22Rv1 (cell line): ENCODE results near the gene B3GAT3.

ENCODE experiments used
- CTCF ChIP-seq: fragments of 450-650 bp; IDR thresholded peaks from 2 replicates; pipeline ENCODE4 v1.5.1; 2017; ENCODE audit warnings: mild to moderate bottlenecking
- ZFX ChIP-seq: fragments of 450-650 bp; IDR thresholded peaks from 2 replicates; pipeline ENCODE4 v1.6.1; 2017; ENCODE audit warnings: antibody characterized with exemption, borderline replicate concordance

DNA sequence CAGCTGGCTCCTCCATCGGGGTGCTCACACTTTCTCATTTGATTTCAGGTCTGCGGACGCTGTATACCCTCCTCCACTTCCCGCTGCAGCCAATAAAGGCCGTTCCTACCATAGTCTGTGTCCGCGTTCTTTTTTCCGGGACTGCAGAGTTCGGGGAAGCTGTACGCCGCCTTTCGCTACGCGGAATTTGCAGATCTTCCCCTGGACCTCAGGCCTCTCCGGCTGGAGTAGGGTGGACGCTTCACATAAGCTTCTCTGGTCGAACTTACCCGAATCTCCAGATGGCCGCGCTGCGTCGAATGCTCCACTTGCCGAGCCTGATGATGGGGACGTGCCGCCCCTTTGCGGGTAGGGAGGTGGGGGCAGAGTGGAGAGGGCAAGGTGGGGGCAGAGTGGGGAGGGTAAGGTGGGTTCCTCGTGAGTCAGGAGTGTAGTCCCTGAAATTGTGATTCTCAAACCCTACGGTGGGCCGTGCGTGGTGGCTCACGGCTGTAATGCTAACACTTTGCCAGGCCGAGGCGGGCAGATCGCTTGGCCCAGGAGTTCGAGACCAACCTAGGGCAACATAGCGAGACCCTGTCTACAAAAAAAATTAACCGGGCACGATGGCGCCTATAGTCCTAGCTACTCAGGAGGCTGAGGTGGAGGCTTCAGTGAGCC lies 43.9 kb upstream of the B3GAT3 start:
- TF ChIP-seq CTCF (no peak), ZFX (no peak)
